Keratinocyte (primary cell): ENCODE results near the gene GKN2. TPM values are rescaled to one million over a fixed set of nuclear protein-coding genes. Genes with fewer than 3 reads are reported as not detected.

Experiments
- DNase-seq: peaks from one replicate; pipeline ENCODE4 v3.0.0-alpha.2; 2011; ENCODE audit warnings: low read depth, missing footprints, low spot score
- FAIRE-seq: peaks from 2 replicates; lab custom pipeline; 2011; peaks lifted over from hg19 to GRCh38; lab: Jason Lieb, UNC
- H2AFZ ChIP-seq: 2 replicates; pipeline ENCODE4 v1.6.0; 2012; ENCODE audit warnings: low read length, control low read depth, inconsistent platforms; ENCODE audit not compliant: control insufficient read depth
- H3K27ac ChIP-seq: 2 replicates; pipeline ENCODE4 v1.5.1; 2011; ENCODE audit warnings: low read length; ENCODE audit not compliant: control insufficient read depth, insufficient read depth
- H3K27me3 ChIP-seq: 3 replicates; pipeline ENCODE4 v1.6.0; 2011; ENCODE audit warnings: low read length; ENCODE audit not compliant: control insufficient read depth, insufficient read depth; ENCODE audit errors: extremely low read depth
- H3K36me3 ChIP-seq, 2 experiments: 2 replicates in 1 of 2; 3 replicates in 1 of 2; pipeline ENCODE4 v1.5.1; 2011; ENCODE audit warnings: low read length in 2 of 2, mild to moderate bottlenecking in 1 of 2; ENCODE audit not compliant: control insufficient read depth in 2 of 2, insufficient read depth in 2 of 2; ENCODE audit errors: extremely low read depth in 1 of 2
- H3K4me1 ChIP-seq: 3 replicates; pipeline ENCODE4 v1.5.1; 2011; ENCODE audit warnings: low read length; ENCODE audit not compliant: control insufficient read depth, insufficient read depth; ENCODE audit errors: extremely low read depth
- H3K4me2 ChIP-seq: 3 replicates; pipeline ENCODE4 v1.6.0; 2011; ENCODE audit warnings: low read depth, low read length; ENCODE audit not compliant: control insufficient read depth, insufficient read depth; ENCODE audit errors: extremely low read depth
- H3K4me3 ChIP-seq, 3 experiments: fragments of 200-600 bp in 1 of 3; sonication (generic) in 1 of 3; 2 replicates in 2 of 3; 3 replicates in 1 of 3; pipeline ENCODE4 v1.5.1; 2011 to 2016; ENCODE audit warnings: low read length in 3 of 3, mild to moderate bottlenecking in 3 of 3, control low read depth in 2 of 3, inconsistent platforms in 1 of 3, low read depth in 1 of 3, mixed read lengths in 1 of 3, mixed run types in 1 of 3, moderate library complexity in 1 of 3; ENCODE audit not compliant: control insufficient read depth in 2 of 3, insufficient read depth in 2 of 3; ENCODE audit errors: extremely low read depth in 1 of 3
- H3K79me2 ChIP-seq: 2 replicates; pipeline ENCODE4 v1.6.0; 2012; ENCODE audit warnings: low read length; ENCODE audit not compliant: control insufficient read depth, insufficient read depth
- H3K9ac ChIP-seq: 3 replicates; pipeline ENCODE4 v1.6.0; 2011; ENCODE audit warnings: low read length; ENCODE audit not compliant: control insufficient read depth, insufficient read depth; ENCODE audit errors: extremely low read depth
- H3K9me1 ChIP-seq: 3 replicates; pipeline ENCODE4 v1.6.0; 2011; ENCODE audit warnings: low read length; ENCODE audit not compliant: control insufficient read depth, insufficient read depth; ENCODE audit errors: extremely low read depth
- H3K9me3 ChIP-seq: 2 replicates; pipeline ENCODE4 v1.5.1; 2012; ENCODE audit warnings: low read depth, low read length; ENCODE audit not compliant: control insufficient read depth
- H4K20me1 ChIP-seq: 3 replicates; pipeline ENCODE4 v1.6.0; 2011; ENCODE audit warnings: low read length; ENCODE audit not compliant: control insufficient read depth, insufficient read depth; ENCODE audit errors: extremely low read depth
- EZH2 ChIP-seq: IDR thresholded peaks from one replicate; pipeline ENCODE4 v1.6.1; 2012; ENCODE audit warnings: inconsistent platforms, mild to moderate bottlenecking, low read length, moderate library complexity
- dilution Hi-C: fragments of 300-500 bp; cut with MboI; formaldehyde crosslinking; loops from one replicate; pipeline ENCODE4 v1.7.0; 2020; ENCODE audit warnings: low sequenced_read_pairs; ENCODE audit not compliant: extremely low pct_ligation_motif_present
- polyA plus RNA-seq, 5 experiments: library from polyadenylated mRNA; depleted of rRNA in 3 of 5; stranded (reverse) in 3 of 5; stranded (forward) in 1 of 5; unstranded in 1 of 5; fragments of >200 nt; gene quantifications; 1 replicate in 1 of 5; 2 replicates in 3 of 5; 3 replicates in 1 of 5; pipeline versions ENCODE4 v1.2.1 to v1.2.3, GENCODE V29; 2011 to 2012; ENCODE audit warnings: missing spikeins in 2 of 5, low read depth in 1 of 5, low replicate concordance in 1 of 5
- TF ChIP-seq, protein P1 (sequence below), 3 experiments: IDR thresholded peaks in 1 of 3; conservative IDR thresholded peaks in 1 of 3; optimal IDR thresholded peaks in 1 of 3; 2 replicates in 2 of 3; 3 replicates in 1 of 3; pipeline versions ENCODE3 to v1.5.1; 2011; ENCODE audit warnings: low read length in 3 of 3, mild to moderate bottlenecking in 3 of 3, moderate library complexity in 2 of 3, control low read depth in 1 of 3, inconsistent platforms in 1 of 3; ENCODE audit not compliant: insufficient read depth in 2 of 3; ENCODE audit errors: extremely low read depth in 1 of 3

Gene GKN2
- polyA plus RNA-seq, 1 donor (not counting 4 experiments of a cell fraction or from before 2014, with no cell fraction given): 0.08 TPM

DNA sequence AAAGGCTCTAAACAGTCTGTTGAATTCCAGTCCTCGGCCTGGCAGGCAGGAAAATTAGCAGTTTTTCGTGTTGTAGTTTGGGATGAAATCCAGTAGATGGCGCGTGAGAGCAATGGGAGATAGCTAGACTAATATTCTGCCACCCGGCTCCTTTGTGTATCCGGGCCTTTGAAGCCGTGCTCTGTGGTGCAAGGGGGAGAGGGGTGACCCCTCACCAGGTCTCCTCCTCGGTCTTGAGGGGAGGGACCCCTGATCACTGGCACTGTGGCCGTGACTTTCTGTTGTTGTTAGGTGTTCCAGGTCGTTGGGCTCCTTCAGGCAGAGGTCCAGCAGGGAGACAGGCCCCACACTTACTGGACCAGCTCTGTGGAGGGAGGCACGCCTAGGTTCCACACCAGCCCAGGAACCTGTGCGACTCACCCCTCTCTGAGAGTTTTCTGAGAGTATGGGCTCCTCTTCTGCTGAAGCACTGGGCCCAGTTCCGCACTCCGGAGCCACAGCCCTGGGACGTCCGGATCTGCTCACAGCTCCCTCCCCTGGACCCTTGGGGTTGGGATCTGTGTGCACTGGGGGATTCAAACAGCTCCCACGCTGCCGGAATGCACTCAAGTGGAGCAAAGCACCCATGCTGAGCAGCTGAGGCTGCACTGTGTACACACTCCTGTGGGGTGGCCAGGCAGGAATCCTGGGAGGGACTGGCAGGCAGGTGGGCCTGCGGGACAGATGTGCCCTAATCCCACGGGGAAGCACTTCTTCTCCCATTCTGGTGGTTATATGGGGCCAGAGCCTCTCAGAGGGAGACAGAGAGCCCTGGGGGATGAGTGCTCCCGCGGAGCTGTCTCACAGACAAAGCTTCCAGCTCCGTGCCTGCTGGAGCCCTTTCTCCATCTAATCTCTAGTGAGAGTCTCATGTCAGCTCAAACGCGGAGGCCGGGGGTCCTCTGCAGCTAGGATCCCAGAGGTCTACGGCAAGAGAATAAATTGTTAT, 8.8 kb downstream of the GKN2 start:
- no peak overlapping the region for H3K27ac ChIP-seq
- no peaks in the 10 kb centered on the region for H3K9me1 ChIP-seq
- H3K79me2 ChIP-seq: no peaks in the 10 kb centered on the region
- peak overlapping the region; percentile 73 for H2AFZ ChIP-seq
- H4K20me1 ChIP-seq: no peaks in the 10 kb centered on the region
- H3K9me3 ChIP-seq: no peaks in the 10 kb centered on the region
- dilution Hi-C loops: no loop called here
- H3K4me3 ChIP-seq: no peak overlapping the region
- DNase-seq (no peak), FAIRE-seq (peak; percentile 95)
- no peaks in the 10 kb centered on the region for H3K27me3 ChIP-seq
- TF ChIP-seq EZH2: no peak
- TF ChIP-seq, protein P1, sequence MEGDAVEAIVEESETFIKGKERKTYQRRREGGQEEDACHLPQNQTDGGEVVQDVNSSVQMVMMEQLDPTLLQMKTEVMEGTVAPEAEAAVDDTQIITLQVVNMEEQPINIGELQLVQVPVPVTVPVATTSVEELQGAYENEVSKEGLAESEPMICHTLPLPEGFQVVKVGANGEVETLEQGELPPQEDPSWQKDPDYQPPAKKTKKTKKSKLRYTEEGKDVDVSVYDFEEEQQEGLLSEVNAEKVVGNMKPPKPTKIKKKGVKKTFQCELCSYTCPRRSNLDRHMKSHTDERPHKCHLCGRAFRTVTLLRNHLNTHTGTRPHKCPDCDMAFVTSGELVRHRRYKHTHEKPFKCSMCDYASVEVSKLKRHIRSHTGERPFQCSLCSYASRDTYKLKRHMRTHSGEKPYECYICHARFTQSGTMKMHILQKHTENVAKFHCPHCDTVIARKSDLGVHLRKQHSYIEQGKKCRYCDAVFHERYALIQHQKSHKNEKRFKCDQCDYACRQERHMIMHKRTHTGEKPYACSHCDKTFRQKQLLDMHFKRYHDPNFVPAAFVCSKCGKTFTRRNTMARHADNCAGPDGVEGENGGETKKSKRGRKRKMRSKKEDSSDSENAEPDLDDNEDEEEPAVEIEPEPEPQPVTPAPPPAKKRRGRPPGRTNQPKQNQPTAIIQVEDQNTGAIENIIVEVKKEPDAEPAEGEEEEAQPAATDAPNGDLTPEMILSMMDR (optimal IDR thresholded peaks at IDR 0.05 in 1 of 3, IDR thresholded peaks at IDR 0.05 in 1 of 3, conservative IDR thresholded peaks at IDR 0.05 in 1 of 3; ENCODE audit: extremely low read depth in 1 of 3, insufficient read depth in 2 of 3, low read length in 3 of 3): peak; percentile 72 to 80 (median 74)
- no peak overlapping the region for H3K4me2 ChIP-seq
- H3K4me1 ChIP-seq: peaks cover 3% of the 10 kb centered on the region
- no peak overlapping the region for H3K9ac ChIP-seq
- H3K36me3 ChIP-seq: no peaks in the 10 kb centered on the region

- TF ChIP-seq, protein P1 (optimal IDR thresholded peaks at IDR 0.05 in 1 of 3, IDR thresholded peaks at IDR 0.05 in 1 of 3, conservative IDR thresholded peaks at IDR 0.05 in 1 of 3; ENCODE audit: extremely low read depth in 1 of 3, insufficient read depth in 2 of 3, low read length in 3 of 3): no peak
- TF ChIP-seq EZH2: no peak
- no peak overlapping the region for H3K27ac ChIP-seq
Measured at GRCh38 chr2:68942827-68943226, 9.9 kb downstream of the GKN2 start.

More at GRCh38 chr2:68942827-68943226, 9.9 kb downstream of the GKN2 start:
- dilution Hi-C loops: no loop called here
- Histone ChIP-seq H3K9me3 (no peaks in the 10 kb centered on the region), H3K36me3 (no peaks in the 10 kb centered on the region), H4K20me1 (no peaks in the 10 kb centered on the region), H3K4me2 (no peak overlapping the region), H3K9me1 (no peaks in the 10 kb centered on the region), H3K9ac (no peak overlapping the region), H3K4me1 (peaks cover 7% of the 10 kb centered on the region), H3K27me3 (no peaks in the 10 kb centered on the region), H2AFZ (no peak overlapping the region), H3K4me3 (no peak overlapping the region), H3K79me2 (no peaks in the 10 kb centered on the region)
- DNase-seq (no peak), FAIRE-seq (no peak)
